ENCODE measurements around the gene ALDH1B1.

Gene ALDH1B1

DNA sequence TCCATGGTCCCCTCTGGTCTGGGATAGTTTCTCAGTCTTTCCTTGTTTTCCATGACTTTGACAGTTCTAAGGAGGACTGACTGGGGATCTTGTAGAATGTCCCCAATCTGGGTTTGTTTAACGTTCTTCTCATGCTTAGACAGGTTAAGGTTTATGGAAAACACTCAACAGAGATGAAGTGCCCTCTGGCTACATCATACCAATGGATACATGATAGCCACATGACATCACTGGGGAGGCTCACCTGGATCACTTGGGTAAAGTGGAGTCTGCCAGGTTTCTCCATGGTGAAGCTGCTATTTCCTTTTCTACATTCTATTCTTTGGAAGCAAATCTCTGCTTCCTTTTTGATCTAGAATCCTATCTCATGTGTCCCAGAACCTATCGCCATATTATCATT, 23.8 kb upstream of the ALDH1B1 start:
- POLR2A ChIA-PET = no interaction called here
- DNase-seq (ENCODE audit: extremely low spot score) = no peak
- CTCF ChIA-PET = no interaction called here
- no peak for TF ChIP-seq LEF1 (IDR thresholded peaks at IDR 0.05; ENCODE audit: borderline replicate concordance)
- TF ChIP-seq ZNF384 (IDR thresholded peaks at IDR 0.05) = no peak
- TF ChIP-seq FOXK2 (IDR thresholded peaks at IDR 0.05) = no peak
- no peak for TF ChIP-seq HDGF (IDR thresholded peaks at IDR 0.05; ENCODE audit: borderline replicate concordance)
- TF ChIP-seq, protein P1, sequence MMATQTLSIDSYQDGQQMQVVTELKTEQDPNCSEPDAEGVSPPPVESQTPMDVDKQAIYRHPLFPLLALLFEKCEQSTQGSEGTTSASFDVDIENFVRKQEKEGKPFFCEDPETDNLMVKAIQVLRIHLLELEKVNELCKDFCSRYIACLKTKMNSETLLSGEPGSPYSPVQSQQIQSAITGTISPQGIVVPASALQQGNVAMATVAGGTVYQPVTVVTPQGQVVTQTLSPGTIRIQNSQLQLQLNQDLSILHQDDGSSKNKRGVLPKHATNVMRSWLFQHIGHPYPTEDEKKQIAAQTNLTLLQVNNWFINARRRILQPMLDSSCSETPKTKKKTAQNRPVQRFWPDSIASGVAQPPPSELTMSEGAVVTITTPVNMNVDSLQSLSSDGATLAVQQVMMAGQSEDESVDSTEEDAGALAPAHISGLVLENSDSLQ (IDR thresholded peaks at IDR 0.05) = no peak

GRCh38 chr9:38370176-38370575, 22.3 kb upstream of the ALDH1B1 start:
- ChIA-PET POLR2A (no interaction called here), CTCF (interaction anchor here (0.6 kb wide), 1 partner anchor 37 kb away, joined by 3 read pairs; no protein-coding TSS in a partner anchor)
- TF ChIP-seq FOXK2 (IDR thresholded peaks at IDR 0.05) (no peak), NFRKB (IDR thresholded peaks at IDR 0.05) (no peak), FOXA1 (IDR thresholded peaks at IDR 0.05) (no peak)
- TF ChIP-seq, protein P1 (IDR thresholded peaks at IDR 0.05) = no peak
- no peak for DNase-seq (ENCODE audit: extremely low spot score)

- no peak for DNase-seq (ENCODE audit: extremely low spot score)
- ChIA-PET CTCF (no interaction called here), POLR2A (no interaction called here)
- TF ChIP-seq BHLHE40 (IDR thresholded peaks at IDR 0.05; ENCODE audit: borderline replicate concordance) (no peak), FOXM1 (IDR thresholded peaks at IDR 0.05; ENCODE audit: borderline replicate concordance) (no peak)
These were observed 21.0 kb upstream of the ALDH1B1 start for GRCh38 chr9:38371495-38371894.

- ChIA-PET POLR2A (no interaction called here), CTCF (no interaction called here)
These were observed 19.5 kb upstream of the ALDH1B1 start for GRCh38 chr9:38372762-38373619.

DNA sequence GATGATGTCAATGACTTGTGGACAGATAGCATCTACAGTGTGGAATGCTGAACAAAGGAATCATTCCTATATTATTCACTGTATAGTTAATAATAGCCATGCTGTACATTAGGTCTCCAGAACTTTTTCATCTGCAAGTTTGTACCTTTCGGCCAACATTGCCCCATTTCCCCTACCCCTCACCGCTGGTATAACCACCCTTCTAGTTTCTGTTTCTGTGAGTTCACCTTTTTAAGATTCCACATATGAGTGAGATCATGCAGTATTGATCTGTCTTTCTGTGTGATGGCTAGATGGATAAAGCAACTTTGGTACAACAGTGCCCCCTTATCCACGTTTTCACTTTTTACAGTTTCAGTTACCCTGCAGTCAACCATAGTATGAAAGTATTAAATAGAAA, 18.8 kb upstream of the ALDH1B1 start:
- ChIA-PET POLR2A (no interaction called here), CTCF (interaction anchor here (0.6 kb wide), 1 partner anchor 46 kb away, joined by 3 read pairs; no protein-coding TSS in a partner anchor)
- TF ChIP-seq LEF1 (IDR thresholded peaks at IDR 0.05; ENCODE audit: borderline replicate concordance) (no peak), FOXK2 (IDR thresholded peaks at IDR 0.05) (no peak)
- DNase-seq (ENCODE audit: extremely low spot score) = no peak

More at GRCh38 chr9:38372762-38373619, 19.5 kb upstream of the ALDH1B1 start:
- no peak for DNase-seq (ENCODE audit: extremely low spot score)
- TF ChIP-seq HDGF (IDR thresholded peaks at IDR 0.05; ENCODE audit: borderline replicate concordance) (no peak), L3MBTL2 (conservative IDR thresholded peaks at IDR 0.05) (no peak), CTBP1 (IDR thresholded peaks at IDR 0.05; ENCODE audit: borderline replicate concordance) (no peak), FOXM1 (IDR thresholded peaks at IDR 0.05; ENCODE audit: borderline replicate concordance) (no peak), SP1 (IDR thresholded peaks at IDR 0.05) (no peak), ZNF384 (IDR thresholded peaks at IDR 0.05) (no peak), SUZ12 (IDR thresholded peaks at IDR 0.05) (no peak), FOXA1 (IDR thresholded peaks at IDR 0.05) (no peak), LEF1 (IDR thresholded peaks at IDR 0.05; ENCODE audit: borderline replicate concordance) (no peak), BHLHE40 (IDR thresholded peaks at IDR 0.05; ENCODE audit: borderline replicate concordance) (no peak), TARDBP (IDR thresholded peaks at IDR 0.05) (no peak), ARNT (IDR thresholded peaks at IDR 0.05) (no peak), NFRKB (IDR thresholded peaks at IDR 0.05) (no peak), ELF4 (IDR thresholded peaks at IDR 0.05) (no peak), FOXK2 (IDR thresholded peaks at IDR 0.05) (no peak)
- TF ChIP-seq, protein P1 (IDR thresholded peaks at IDR 0.05) = no peak

DNA sequence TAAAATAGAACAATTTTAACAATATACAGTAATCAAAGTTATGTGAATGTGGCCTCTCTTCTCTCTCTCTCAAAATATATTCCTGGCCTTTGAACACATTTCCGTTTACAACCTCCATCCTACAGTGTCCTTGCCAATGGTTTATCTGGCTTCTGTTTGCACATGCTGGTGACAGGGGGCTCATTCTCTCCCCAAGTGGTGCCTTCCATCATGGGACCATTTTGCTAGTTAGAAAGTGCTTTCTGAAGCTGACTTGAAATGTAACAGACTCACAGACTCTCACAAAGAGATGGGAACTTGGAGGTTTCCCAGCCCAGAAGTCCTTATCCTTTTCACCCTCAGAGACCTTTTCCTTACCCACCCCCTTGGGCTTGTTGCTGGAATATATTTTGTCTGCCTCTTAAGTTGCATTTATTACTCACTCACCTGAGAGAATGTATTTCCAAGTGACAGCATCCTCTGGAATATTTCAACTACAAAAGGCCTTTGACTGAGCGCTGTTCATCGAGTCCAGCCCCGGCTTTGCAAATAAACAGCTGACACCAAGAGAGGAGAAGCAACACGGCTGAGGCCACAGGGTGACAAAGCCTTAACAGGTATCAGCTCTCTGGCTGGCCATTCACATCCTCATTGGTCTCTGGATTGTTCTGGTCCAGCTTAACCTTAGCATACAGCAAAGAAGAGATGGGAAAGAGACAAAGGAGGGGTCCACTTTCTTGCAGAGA, 17.5 kb upstream of the ALDH1B1 start:
- ChIA-PET POLR2A (no interaction called here), CTCF (interaction anchor here (0.8 kb wide), 1 partner anchor 45 kb away, joined by 4 read pairs; no protein-coding TSS in a partner anchor)

More for the DNA sequence above, 17.5 kb upstream of the ALDH1B1 start:
- TF ChIP-seq ARNT (IDR thresholded peaks at IDR 0.05) (no peak), FOXM1 (IDR thresholded peaks at IDR 0.05; ENCODE audit: borderline replicate concordance) (no peak), CTBP1 (IDR thresholded peaks at IDR 0.05; ENCODE audit: borderline replicate concordance) (no peak), LEF1 (IDR thresholded peaks at IDR 0.05; ENCODE audit: borderline replicate concordance) (no peak), L3MBTL2 (conservative IDR thresholded peaks at IDR 0.05) (no peak), FOXK2 (IDR thresholded peaks at IDR 0.05) (no peak), NFRKB (IDR thresholded peaks at IDR 0.05) (no peak), ZNF384 (IDR thresholded peaks at IDR 0.05) (no peak), TARDBP (IDR thresholded peaks at IDR 0.05) (no peak), SUZ12 (IDR thresholded peaks at IDR 0.05) (no peak), HDGF (IDR thresholded peaks at IDR 0.05; ENCODE audit: borderline replicate concordance) (no peak), ELF4 (IDR thresholded peaks at IDR 0.05) (no peak)
- TF ChIP-seq, protein P1 (IDR thresholded peaks at IDR 0.05) = no peak
- no peak for DNase-seq (ENCODE audit: extremely low spot score)
